ENCODE data around the gene MAP2K6.

Gene MAP2K6

GRCh38 chr17:69512946-69513345 lies 98.4 kb downstream of the MAP2K6 start:
- H3K79me2 ChIP-seq (ENCODE audit: insufficient read depth, low read length), result no peaks in the 10 kb centered on the region
- no peak overlapping the region for H3K9ac ChIP-seq (ENCODE audit: low read depth, low read length)
- TF ChIP-seq CTCF (IDR thresholded peaks at IDR 0.05; ENCODE audit: borderline replicate concordance, extremely low read depth, low read length, poor library complexity, severe bottlenecking), result no peak
- no peak for TF ChIP-seq EZH2 (IDR thresholded peaks at IDR 0.05; ENCODE audit: borderline replicate concordance, low read depth, low read length, severe bottlenecking)

GRCh38 chr17:69516225-69516624 lies 101.7 kb downstream of the MAP2K6 start:
- H3K4me2 ChIP-seq (ENCODE audit: insufficient read depth, low read length), result no peak overlapping the region

More at GRCh38 chr17:69512946-69513345, 98.4 kb downstream of the MAP2K6 start:
- Histone ChIP-seq H3K27ac (ENCODE audit: low read length) (no peak overlapping the region), H3K9me3 (ENCODE audit: insufficient read depth, low read length, severe bottlenecking) (no peaks in the 10 kb centered on the region), H2AFZ (ENCODE audit: low read depth, low read length) (no peak overlapping the region), H3K4me3 (ENCODE audit: low read depth in 1 of 2, low read length in 2 of 2) (no peak overlapping the region), H3K36me3 (ENCODE audit: insufficient read depth, low read length) (no peaks in the 10 kb centered on the region), H3K4me1 (ENCODE audit: insufficient read depth, low read length) (no peaks in the 10 kb centered on the region), H3K27me3 (ENCODE audit: insufficient read depth, low read length, poor library complexity) (no peaks in the 10 kb centered on the region), H3K4me2 (ENCODE audit: insufficient read depth, low read length) (no peak overlapping the region), H4K20me1 (ENCODE audit: insufficient read depth, low read length) (no peaks in the 10 kb centered on the region)
- ATAC-seq (ENCODE audit: insufficient read depth, low read depth) (no peak), DNase-seq (no peak)

GRCh38 chr17:69516911-69517310 lies 102.4 kb downstream of the MAP2K6 start:
- H2AFZ ChIP-seq (ENCODE audit: low read depth, low read length), result no peak overlapping the region
- no peak overlapping the region for H3K27ac ChIP-seq (ENCODE audit: low read length)
- H4K20me1 ChIP-seq (ENCODE audit: insufficient read depth, low read length), result no peaks in the 10 kb centered on the region
- H3K79me2 ChIP-seq (ENCODE audit: insufficient read depth, low read length), result no peaks in the 10 kb centered on the region
- no peak overlapping the region for H3K4me3 ChIP-seq (ENCODE audit: low read depth in 1 of 2, low read length in 2 of 2)
- H3K36me3 ChIP-seq (ENCODE audit: insufficient read depth, low read length), result no peaks in the 10 kb centered on the region
- no peaks in the 10 kb centered on the region for H3K9me3 ChIP-seq (ENCODE audit: insufficient read depth, low read length, severe bottlenecking)
- TF ChIP-seq CTCF (IDR thresholded peaks at IDR 0.05; ENCODE audit: borderline replicate concordance, extremely low read depth, low read length, poor library complexity, severe bottlenecking) (no peak), EZH2 (IDR thresholded peaks at IDR 0.05; ENCODE audit: borderline replicate concordance, low read depth, low read length, severe bottlenecking) (no peak)
- H3K27me3 ChIP-seq (ENCODE audit: insufficient read depth, low read length, poor library complexity), result no peaks in the 10 kb centered on the region
- DNase-seq, result no peak
- H3K4me1 ChIP-seq (ENCODE audit: insufficient read depth, low read length), result no peaks in the 10 kb centered on the region
- no peak for ATAC-seq (ENCODE audit: insufficient read depth, low read depth)
- no peak overlapping the region for H3K4me2 ChIP-seq (ENCODE audit: insufficient read depth, low read length)
- H3K9ac ChIP-seq (ENCODE audit: low read depth, low read length), result no peak overlapping the region

More at GRCh38 chr17:69516225-69516624, 101.7 kb downstream of the MAP2K6 start:
- H3K9me3 ChIP-seq (ENCODE audit: insufficient read depth, low read length, severe bottlenecking), result no peaks in the 10 kb centered on the region
- TF ChIP-seq CTCF (IDR thresholded peaks at IDR 0.05; ENCODE audit: borderline replicate concordance, extremely low read depth, low read length, poor library complexity, severe bottlenecking) (no peak), EZH2 (IDR thresholded peaks at IDR 0.05; ENCODE audit: borderline replicate concordance, low read depth, low read length, severe bottlenecking) (no peak)
- no peak overlapping the region for H3K27ac ChIP-seq (ENCODE audit: low read length)
- H3K27me3 ChIP-seq (ENCODE audit: insufficient read depth, low read length, poor library complexity), result no peaks in the 10 kb centered on the region
- H3K4me1 ChIP-seq (ENCODE audit: insufficient read depth, low read length), result no peaks in the 10 kb centered on the region
- no peaks in the 10 kb centered on the region for H3K79me2 ChIP-seq (ENCODE audit: insufficient read depth, low read length)
- H4K20me1 ChIP-seq (ENCODE audit: insufficient read depth, low read length), result no peaks in the 10 kb centered on the region
- H3K4me3 ChIP-seq (ENCODE audit: low read depth in 1 of 2, low read length in 2 of 2), result no peak overlapping the region
- ATAC-seq (ENCODE audit: insufficient read depth, low read depth) (no peak), DNase-seq (no peak)
- H3K9ac ChIP-seq (ENCODE audit: low read depth, low read length), result no peak overlapping the region
- H3K36me3 ChIP-seq (ENCODE audit: insufficient read depth, low read length), result no peaks in the 10 kb centered on the region
- no peak overlapping the region for H2AFZ ChIP-seq (ENCODE audit: low read depth, low read length)

- H2AFZ ChIP-seq (ENCODE audit: low read depth, low read length), result no peak overlapping the region
- H3K9ac ChIP-seq (ENCODE audit: low read depth, low read length), result no peak overlapping the region
- DNase-seq, result no peak
- no peak overlapping the region for H3K4me2 ChIP-seq (ENCODE audit: insufficient read depth, low read length)
- no peak for ATAC-seq (ENCODE audit: insufficient read depth, low read depth)
- no peak overlapping the region for H3K4me3 ChIP-seq (ENCODE audit: low read depth in 1 of 2, low read length in 2 of 2)
- H3K27ac ChIP-seq (ENCODE audit: low read length), result no peak overlapping the region
- no peaks in the 10 kb centered on the region for H3K27me3 ChIP-seq (ENCODE audit: insufficient read depth, low read length, poor library complexity)
- no peaks in the 10 kb centered on the region for H3K4me1 ChIP-seq (ENCODE audit: insufficient read depth, low read length)
- no peaks in the 10 kb centered on the region for H3K79me2 ChIP-seq (ENCODE audit: insufficient read depth, low read length)
- no peaks in the 10 kb centered on the region for H4K20me1 ChIP-seq (ENCODE audit: insufficient read depth, low read length)
- H3K36me3 ChIP-seq (ENCODE audit: insufficient read depth, low read length), result no peaks in the 10 kb centered on the region
- TF ChIP-seq EZH2 (IDR thresholded peaks at IDR 0.05; ENCODE audit: borderline replicate concordance, low read depth, low read length, severe bottlenecking), result no peak
- TF ChIP-seq CTCF (IDR thresholded peaks at IDR 0.05; ENCODE audit: borderline replicate concordance, extremely low read depth, low read length, poor library complexity, severe bottlenecking), result no peak
- H3K9me3 ChIP-seq (ENCODE audit: insufficient read depth, low read length, severe bottlenecking), result no peaks in the 10 kb centered on the region
These were observed 104.5 kb downstream of the MAP2K6 start for GRCh38 chr17:69518951-69519350.
